Chondrocyte (in vitro differentiated cells): Measurements from ENCODE around the gene KCNJ5. TPM values are rescaled to one million over a fixed set of nuclear protein-coding genes. Genes with fewer than 3 reads are reported as not detected.

Experiments used
- DNase-seq: peaks from one replicate; pipeline ENCODE4 v3.0.0; 2021; ENCODE audit warnings: mixed read lengths, low spot score
- H3K27ac Mint-ChIP-seq: one replicate; pipeline ENCODE4 v1.8.0; 2021; ENCODE audit warnings: mild to moderate bottlenecking, moderate library complexity, mixed read lengths; ENCODE audit not compliant: unreplicated experiment
- H3K27me3 Mint-ChIP-seq: 2 replicates; pipeline ENCODE4 v1.8.0; 2021; ENCODE audit warnings: low read depth, mixed read lengths
- H3K36me3 Mint-ChIP-seq: 2 replicates; pipeline ENCODE4 v1.8.0; 2021; ENCODE audit warnings: low read depth, mixed read lengths
- H3K4me1 Mint-ChIP-seq: 2 replicates; pipeline ENCODE4 v1.8.0; 2021; ENCODE audit warnings: low read depth, mild to moderate bottlenecking, mixed read lengths
- H3K4me3 Mint-ChIP-seq: one replicate; pipeline ENCODE4 v1.8.0; 2021; ENCODE audit warnings: mild to moderate bottlenecking, moderate library complexity, mixed read lengths; ENCODE audit not compliant: unreplicated experiment
- H3K9me3 Mint-ChIP-seq: 2 replicates; pipeline ENCODE4 v1.8.0; 2021; ENCODE audit warnings: low read depth, mixed read lengths
- CTCF ChIP-seq: fragments of 200-600 bp; sonication (generic); IDR thresholded peaks from 2 replicates; pipeline ENCODE4 v1.5.0; 2021; ENCODE audit warnings: antibody characterized with exemption, mild to moderate bottlenecking, moderate library complexity
- total RNA-seq: library from RNA; stranded (reverse); gene quantifications from 3 replicates; pipeline ENCODE4 v1.2.1, GENCODE V29; 2021

Gene KCNJ5
- total RNA-seq, 1 donor from 2014 or later, result 0.15 TPM

- no peak for DNase-seq
- H3K27ac Mint-ChIP-seq, result no peak overlapping the region
- no peak overlapping the region for H3K4me3 Mint-ChIP-seq
- peaks cover 13% of the 10 kb centered on the region for H3K27me3 Mint-ChIP-seq
- no peaks in the 10 kb centered on the region for H3K9me3 Mint-ChIP-seq
- no peaks in the 10 kb centered on the region for H3K36me3 Mint-ChIP-seq
- H3K4me1 Mint-ChIP-seq, result no peaks in the 10 kb centered on the region
- no peak for TF ChIP-seq CTCF
These were observed 1.9 kb downstream of the KCNJ5 start for GRCh38 chr11:128892866-128893565.

GRCh38 chr11:128893578-128894285 lies 2.6 kb downstream of the KCNJ5 start:
- DNase-seq, result no peak
- H3K27me3 Mint-ChIP-seq, result peaks cover 9% of the 10 kb centered on the region
- H3K4me3 Mint-ChIP-seq, result no peak overlapping the region
- H3K27ac Mint-ChIP-seq, result no peak overlapping the region
- no peak for TF ChIP-seq CTCF
- no peaks in the 10 kb centered on the region for H3K9me3 Mint-ChIP-seq
- H3K36me3 Mint-ChIP-seq, result no peaks in the 10 kb centered on the region
- H3K4me1 Mint-ChIP-seq, result no peaks in the 10 kb centered on the region

DNA sequence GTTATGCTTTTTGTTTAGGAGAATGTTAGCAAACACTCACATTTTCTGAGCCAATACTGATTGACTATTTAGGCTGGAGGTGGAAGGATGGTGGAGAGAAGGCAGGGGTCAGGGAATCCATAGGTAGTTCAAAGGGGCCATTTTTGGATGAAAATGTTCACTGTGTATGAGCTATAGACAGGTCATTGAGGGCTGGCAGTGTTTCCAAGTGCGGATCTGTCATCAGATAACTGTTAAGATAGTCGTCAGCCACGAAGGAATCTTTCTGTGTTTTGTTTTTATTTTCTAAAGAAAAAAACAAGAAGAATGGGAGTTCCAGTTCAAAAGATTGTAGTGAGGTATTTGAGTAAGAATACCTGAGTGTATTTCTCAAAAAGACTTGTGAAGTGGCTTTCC lies 3.1 kb downstream of the KCNJ5 start:
- H3K9me3 Mint-ChIP-seq, result no peaks in the 10 kb centered on the region
- no peaks in the 10 kb centered on the region for H3K4me1 Mint-ChIP-seq
- H3K36me3 Mint-ChIP-seq, result no peaks in the 10 kb centered on the region
- no peak overlapping the region for H3K27ac Mint-ChIP-seq
- H3K4me3 Mint-ChIP-seq, result no peak overlapping the region
- H3K27me3 Mint-ChIP-seq, result peaks cover 9% of the 10 kb centered on the region
- TF ChIP-seq CTCF, result no peak
- DNase-seq, result no peak

GRCh38 chr11:128894685-128895084 lies 3.5 kb downstream of the KCNJ5 start:
- Mint-ChIP-seq H3K4me3 (no peak overlapping the region), H3K27me3 (peaks cover 5% of the 10 kb centered on the region), H3K4me1 (no peaks in the 10 kb centered on the region), H3K9me3 (no peaks in the 10 kb centered on the region), H3K27ac (no peak overlapping the region), H3K36me3 (no peaks in the 10 kb centered on the region)
- no peak for DNase-seq
- TF ChIP-seq CTCF, result no peak

DNA sequence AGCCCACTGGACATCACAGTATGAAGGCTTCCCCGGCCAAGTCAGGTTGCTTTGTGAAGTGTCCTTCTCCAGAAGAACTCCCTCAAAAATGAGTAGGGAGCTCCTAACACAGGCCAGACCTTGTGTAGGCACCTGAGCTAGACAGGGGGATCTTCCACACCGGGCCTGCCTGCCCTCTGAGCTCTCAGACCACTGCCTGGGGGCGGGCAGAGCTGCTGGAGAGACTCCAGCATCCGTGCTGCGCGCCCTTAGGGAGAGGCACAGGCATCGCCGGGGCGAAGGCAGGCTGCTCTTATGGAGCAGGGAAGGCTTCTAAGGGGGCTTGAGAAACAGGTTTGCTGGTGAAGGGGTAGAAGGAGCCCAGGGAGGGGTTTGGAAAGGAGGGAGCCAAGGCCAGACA lies 4.4 kb downstream of the KCNJ5 start:
- no peak for TF ChIP-seq CTCF
- DNase-seq, result no peak
- no peak overlapping the region for H3K27ac Mint-ChIP-seq
- H3K4me3 Mint-ChIP-seq, result no peak overlapping the region
- no peaks in the 10 kb centered on the region for H3K4me1 Mint-ChIP-seq
- no peaks in the 10 kb centered on the region for H3K9me3 Mint-ChIP-seq
- peaks cover 3% of the 10 kb centered on the region for H3K27me3 Mint-ChIP-seq
- H3K36me3 Mint-ChIP-seq, result no peaks in the 10 kb centered on the region
